Panc1 (cell line): ENCODE measurements around the gene MAN2B1. TPM values are rescaled to one million over a fixed set of nuclear protein-coding genes. Genes with fewer than 3 reads are reported as not detected.

Experiments
- ATAC-seq: fragments of 200-7000 bp; cut with Tn5 transposase; 2 replicates; pipeline ENCODE4 v1.9.1; 2020; ENCODE audit warnings: mild to moderate bottlenecking, moderate library complexity
- BruUV-seq: library from RNA; stranded (reverse); fragments of 400-500 nt; replicated peaks from 2 replicates; lab custom pipeline; 2021; lab: Mats Ljungman, UMichigan
- CTCF ChIA-PET: fragments of 300-600 bp; sonication (Branson Sonifier 250); formaldehyde crosslinking; loops from one replicate; lab custom pipeline; 2022; ENCODE audit warnings: antibody characterized with exemption; lab: Charles Lee
- POLR2A ChIA-PET: fragments of 300-600 bp; sonication (Branson Sonifier 250); formaldehyde crosslinking; loops from one replicate; lab custom pipeline; 2022; ENCODE audit warnings: antibody characterized with exemption; lab: Charles Lee
- DNase-seq: peaks from one replicate; pipeline ENCODE4 v3.0.0-alpha.2; 2010; ENCODE audit warnings: low read depth, low spot score
- H3K27ac ChIP-seq: 2 replicates; pipeline ENCODE4 v1.5.1; 2011; ENCODE audit warnings: mild to moderate bottlenecking, low read length, inconsistent platforms
- H3K27me3 ChIP-seq: fragments of 200-500 bp; sonication (Bioruptor generic); 2 replicates; pipeline ENCODE4 v1.6.0; 2014; ENCODE audit warnings: low read length, inconsistent platforms; ENCODE audit not compliant: control insufficient read depth, insufficient read depth
- H3K36me3 ChIP-seq: fragments of 200-500 bp; sonication (Bioruptor generic); 2 replicates; pipeline ENCODE4 v1.5.1; 2014; ENCODE audit warnings: inconsistent platforms, mild to moderate bottlenecking, low read length, moderate library complexity; ENCODE audit not compliant: control insufficient read depth, insufficient read depth
- H3K4me1 ChIP-seq: 2 replicates; pipeline ENCODE4 v1.5.1; 2011; ENCODE audit warnings: inconsistent platforms, mild to moderate bottlenecking, low read length, moderate library complexity; ENCODE audit not compliant: control insufficient read depth, insufficient read depth
- H3K4me3 ChIP-seq, 2 experiments: 2 replicates each; pipeline ENCODE4 v1.5.1; 2011 to 2012; ENCODE audit warnings: low read depth in 2 of 2, low read length in 2 of 2, mild to moderate bottlenecking in 2 of 2, inconsistent platforms in 1 of 2, moderate library complexity in 1 of 2
- H3K9me3 ChIP-seq: fragments of 200-500 bp; sonication (Bioruptor generic); 2 replicates; pipeline ENCODE4 v1.5.1; 2014; ENCODE audit warnings: low read depth, mild to moderate bottlenecking, inconsistent platforms, low read length, moderate library complexity; ENCODE audit not compliant: control insufficient read depth, insufficient read depth
- POLR2AphosphoS5 ChIP-seq: IDR thresholded peaks from 2 replicates; pipeline ENCODE4 v1.6.1; 2012; ENCODE audit warnings: mild to moderate bottlenecking, low read depth, low read length, moderate library complexity
- SIN3A ChIP-seq: IDR thresholded peaks from 2 replicates; pipeline ENCODE4 v1.6.1; 2012; ENCODE audit warnings: low read depth, mild to moderate bottlenecking, low read length, moderate library complexity, borderline replicate concordance; ENCODE audit not compliant: insufficient read depth
- TCF7L2 ChIP-seq: IDR thresholded peaks from 2 replicates; pipeline ENCODE4 v1.6.1; 2011; ENCODE audit warnings: mild to moderate bottlenecking, low read depth, low read length, inconsistent platforms
- in situ Hi-C: cut with HindIII; loops from 2 replicates; pipeline ENCODE4 v1.10.0; 2016; ENCODE audit warnings: low sequenced_read_pairs, low pct_unique_long_range_greater_than_20kb
- intact Hi-C: fragments of 100-400 bp; cut with micrococcal nuclease; formaldehyde crosslinking; loops from one replicate; pipeline ENCODE4 v1.10.0; 2022; ENCODE audit not compliant: unreplicated experiment
- total RNA-seq: library from RNA; stranded (reverse); gene quantifications from one replicate; pipeline ENCODE4 v1.2.1, GENCODE V29; 2021; ENCODE audit not compliant: unreplicated experiment
- TF ChIP-seq, protein P1 (sequence below): fragments of 450-650 bp; IDR thresholded peaks from 2 replicates; pipeline ENCODE4 v1.5.1; 2017; ENCODE audit warnings: mild to moderate bottlenecking
- TF ChIP-seq, protein P2 (sequence below), 2 experiments: IDR thresholded peaks; 2 replicates each; pipeline ENCODE4 v1.6.1; 2011 to 2012; ENCODE audit warnings: low read depth in 2 of 2, control low read depth in 1 of 2, low read length in 1 of 2, mild to moderate bottlenecking in 1 of 2, moderate library complexity in 1 of 2; ENCODE audit not compliant: insufficient read depth in 1 of 2

MAN2B1 gene
- total RNA-seq, 1 experiment from 2014 or later: 43.0 TPM

- no TSS peak for BruUV-seq
- Histone ChIP-seq H3K36me3 (peaks cover 4% of the 10 kb centered on the region; the same call in 1 of the 2 replicates), H3K27ac (no peak overlapping the region), H3K9me3 (no peaks in the 10 kb centered on the region), H3K27me3 (no peaks in the 10 kb centered on the region), H3K4me3 (no peak overlapping the region), H3K4me1 (no peaks in the 10 kb centered on the region)
- intact Hi-C loops (loop anchor here (10.0 kb wide), 1 partner anchor 111 kb away; no protein-coding TSS in a partner anchor), in situ Hi-C loops (no loop called here)
- TF ChIP-seq, protein P1, sequence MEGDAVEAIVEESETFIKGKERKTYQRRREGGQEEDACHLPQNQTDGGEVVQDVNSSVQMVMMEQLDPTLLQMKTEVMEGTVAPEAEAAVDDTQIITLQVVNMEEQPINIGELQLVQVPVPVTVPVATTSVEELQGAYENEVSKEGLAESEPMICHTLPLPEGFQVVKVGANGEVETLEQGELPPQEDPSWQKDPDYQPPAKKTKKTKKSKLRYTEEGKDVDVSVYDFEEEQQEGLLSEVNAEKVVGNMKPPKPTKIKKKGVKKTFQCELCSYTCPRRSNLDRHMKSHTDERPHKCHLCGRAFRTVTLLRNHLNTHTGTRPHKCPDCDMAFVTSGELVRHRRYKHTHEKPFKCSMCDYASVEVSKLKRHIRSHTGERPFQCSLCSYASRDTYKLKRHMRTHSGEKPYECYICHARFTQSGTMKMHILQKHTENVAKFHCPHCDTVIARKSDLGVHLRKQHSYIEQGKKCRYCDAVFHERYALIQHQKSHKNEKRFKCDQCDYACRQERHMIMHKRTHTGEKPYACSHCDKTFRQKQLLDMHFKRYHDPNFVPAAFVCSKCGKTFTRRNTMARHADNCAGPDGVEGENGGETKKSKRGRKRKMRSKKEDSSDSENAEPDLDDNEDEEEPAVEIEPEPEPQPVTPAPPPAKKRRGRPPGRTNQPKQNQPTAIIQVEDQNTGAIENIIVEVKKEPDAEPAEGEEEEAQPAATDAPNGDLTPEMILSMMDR: no peak
- TF ChIP-seq, protein P2, sequence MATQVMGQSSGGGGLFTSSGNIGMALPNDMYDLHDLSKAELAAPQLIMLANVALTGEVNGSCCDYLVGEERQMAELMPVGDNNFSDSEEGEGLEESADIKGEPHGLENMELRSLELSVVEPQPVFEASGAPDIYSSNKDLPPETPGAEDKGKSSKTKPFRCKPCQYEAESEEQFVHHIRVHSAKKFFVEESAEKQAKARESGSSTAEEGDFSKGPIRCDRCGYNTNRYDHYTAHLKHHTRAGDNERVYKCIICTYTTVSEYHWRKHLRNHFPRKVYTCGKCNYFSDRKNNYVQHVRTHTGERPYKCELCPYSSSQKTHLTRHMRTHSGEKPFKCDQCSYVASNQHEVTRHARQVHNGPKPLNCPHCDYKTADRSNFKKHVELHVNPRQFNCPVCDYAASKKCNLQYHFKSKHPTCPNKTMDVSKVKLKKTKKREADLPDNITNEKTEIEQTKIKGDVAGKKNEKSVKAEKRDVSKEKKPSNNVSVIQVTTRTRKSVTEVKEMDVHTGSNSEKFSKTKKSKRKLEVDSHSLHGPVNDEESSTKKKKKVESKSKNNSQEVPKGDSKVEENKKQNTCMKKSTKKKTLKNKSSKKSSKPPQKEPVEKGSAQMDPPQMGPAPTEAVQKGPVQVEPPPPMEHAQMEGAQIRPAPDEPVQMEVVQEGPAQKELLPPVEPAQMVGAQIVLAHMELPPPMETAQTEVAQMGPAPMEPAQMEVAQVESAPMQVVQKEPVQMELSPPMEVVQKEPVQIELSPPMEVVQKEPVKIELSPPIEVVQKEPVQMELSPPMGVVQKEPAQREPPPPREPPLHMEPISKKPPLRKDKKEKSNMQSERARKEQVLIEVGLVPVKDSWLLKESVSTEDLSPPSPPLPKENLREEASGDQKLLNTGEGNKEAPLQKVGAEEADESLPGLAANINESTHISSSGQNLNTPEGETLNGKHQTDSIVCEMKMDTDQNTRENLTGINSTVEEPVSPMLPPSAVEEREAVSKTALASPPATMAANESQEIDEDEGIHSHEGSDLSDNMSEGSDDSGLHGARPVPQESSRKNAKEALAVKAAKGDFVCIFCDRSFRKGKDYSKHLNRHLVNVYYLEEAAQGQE (IDR thresholded peaks at IDR 0.05; ENCODE audit: insufficient read depth in 1 of 2, low read depth in 2 of 2, low read length in 1 of 2): no peak
- no peak for TF ChIP-seq SIN3A
- no peak for TF ChIP-seq TCF7L2
- TF ChIP-seq POLR2AphosphoS5: no peak
- DNase-seq: no peak
- ChIA-PET CTCF (no interaction called here), POLR2A (no interaction called here)
- ATAC-seq: 0 out of 2 replicates have a peak, but pooled peaks have one; percentile 3
These were observed 9.4 kb upstream of the MAN2B1 start for GRCh38 chr19:12675940-12676339.

- CTCF ChIA-PET: no interaction called here
- DNase-seq: no peak
- no TSS peak for BruUV-seq
- H3K9me3 ChIP-seq: no peaks in the 10 kb centered on the region
- TF ChIP-seq SIN3A: no peak
- TF ChIP-seq, protein P1: no peak
- TF ChIP-seq, protein P2 (IDR thresholded peaks at IDR 0.05; ENCODE audit: insufficient read depth in 1 of 2, low read depth in 2 of 2, low read length in 1 of 2): no peak
- TF ChIP-seq POLR2AphosphoS5: no peak
- ATAC-seq: no peak
- H3K4me3 ChIP-seq: no peak overlapping the region
- POLR2A ChIA-PET: no interaction called here
- peaks cover 4% of the 10 kb centered on the region; the same call in 1 of the 2 replicates for H3K36me3 ChIP-seq
- H3K27me3 ChIP-seq: no peaks in the 10 kb centered on the region
- H3K4me1 ChIP-seq: no peaks in the 10 kb centered on the region
- intact Hi-C loops: loop anchor here (10.0 kb wide), 1 partner anchor 111 kb away; no protein-coding TSS in a partner anchor
- in situ Hi-C loops: no loop called here
- no peak overlapping the region for H3K27ac ChIP-seq
These were observed 8.9 kb upstream of the MAN2B1 start for GRCh38 chr19:12675399-12675798.
